C4-2B (cell line): ENCODE measurements around the gene TREML4.

Experiments
- ZFX ChIP-seq: fragments of 450-650 bp; IDR thresholded peaks from 2 replicates; pipeline ENCODE4 v1.6.1; 2017
- TF ChIP-seq, protein P1 (sequence below): fragments of 450-650 bp; conservative IDR thresholded peaks from 2 replicates; pipeline ENCODE4 v1.5.1; 2017; ENCODE audit warnings: mild to moderate bottlenecking

DNA sequence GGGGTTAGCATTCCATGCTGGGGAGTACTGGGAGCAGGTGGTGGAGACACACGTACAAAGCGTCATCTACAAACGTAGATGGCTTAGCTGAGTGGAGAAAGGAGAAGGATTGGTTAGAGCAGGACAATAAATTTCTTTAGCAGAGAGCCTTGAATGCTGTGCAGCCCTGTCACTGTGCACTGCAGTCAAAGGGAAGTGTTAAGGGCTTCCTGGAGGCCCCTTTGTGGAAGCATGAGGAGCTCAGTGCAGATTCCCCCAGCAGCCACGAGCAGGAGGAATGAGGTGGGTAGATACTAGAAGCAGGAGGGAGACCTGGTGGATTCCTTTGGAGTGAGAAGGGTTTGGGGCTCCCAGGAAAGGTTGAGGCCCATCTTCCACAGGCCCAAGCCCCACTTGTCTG, 6.1 kb upstream of the TREML4 start:
- TF ChIP-seq, protein P1, sequence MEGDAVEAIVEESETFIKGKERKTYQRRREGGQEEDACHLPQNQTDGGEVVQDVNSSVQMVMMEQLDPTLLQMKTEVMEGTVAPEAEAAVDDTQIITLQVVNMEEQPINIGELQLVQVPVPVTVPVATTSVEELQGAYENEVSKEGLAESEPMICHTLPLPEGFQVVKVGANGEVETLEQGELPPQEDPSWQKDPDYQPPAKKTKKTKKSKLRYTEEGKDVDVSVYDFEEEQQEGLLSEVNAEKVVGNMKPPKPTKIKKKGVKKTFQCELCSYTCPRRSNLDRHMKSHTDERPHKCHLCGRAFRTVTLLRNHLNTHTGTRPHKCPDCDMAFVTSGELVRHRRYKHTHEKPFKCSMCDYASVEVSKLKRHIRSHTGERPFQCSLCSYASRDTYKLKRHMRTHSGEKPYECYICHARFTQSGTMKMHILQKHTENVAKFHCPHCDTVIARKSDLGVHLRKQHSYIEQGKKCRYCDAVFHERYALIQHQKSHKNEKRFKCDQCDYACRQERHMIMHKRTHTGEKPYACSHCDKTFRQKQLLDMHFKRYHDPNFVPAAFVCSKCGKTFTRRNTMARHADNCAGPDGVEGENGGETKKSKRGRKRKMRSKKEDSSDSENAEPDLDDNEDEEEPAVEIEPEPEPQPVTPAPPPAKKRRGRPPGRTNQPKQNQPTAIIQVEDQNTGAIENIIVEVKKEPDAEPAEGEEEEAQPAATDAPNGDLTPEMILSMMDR: no peak
- no peak for TF ChIP-seq ZFX
